GM12801 (cell line): ENCODE results near the gene GULP1.

Experiments
- TF ChIP-seq, protein P1 (sequence below): IDR thresholded peaks from one replicate; pipeline ENCODE4 v1.5.1; 2011; ENCODE audit warnings: control low read depth; ENCODE audit not compliant: insufficient read length; ENCODE audit errors: extremely low read depth

The GULP1 gene

DNA sequence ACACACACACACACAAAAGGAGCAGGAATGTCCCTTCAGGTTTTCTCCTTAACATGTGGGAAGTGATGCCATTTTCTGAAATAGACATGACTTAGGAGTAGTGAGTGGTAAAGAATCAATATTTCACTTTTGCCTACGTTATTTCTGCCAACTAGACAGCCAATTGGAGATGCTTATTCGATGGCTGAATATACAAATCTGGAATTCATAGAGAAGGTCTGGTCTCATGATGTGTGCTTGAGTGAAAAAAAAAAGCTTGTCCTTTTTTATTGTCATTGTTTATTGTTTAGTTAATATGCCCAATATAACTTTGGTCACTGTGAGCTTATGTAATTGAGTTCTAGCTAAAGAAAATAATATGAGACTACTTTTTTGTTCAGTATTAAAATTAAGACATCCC lies 284.3 kb downstream of the GULP1 start:
- TF ChIP-seq, protein P1, sequence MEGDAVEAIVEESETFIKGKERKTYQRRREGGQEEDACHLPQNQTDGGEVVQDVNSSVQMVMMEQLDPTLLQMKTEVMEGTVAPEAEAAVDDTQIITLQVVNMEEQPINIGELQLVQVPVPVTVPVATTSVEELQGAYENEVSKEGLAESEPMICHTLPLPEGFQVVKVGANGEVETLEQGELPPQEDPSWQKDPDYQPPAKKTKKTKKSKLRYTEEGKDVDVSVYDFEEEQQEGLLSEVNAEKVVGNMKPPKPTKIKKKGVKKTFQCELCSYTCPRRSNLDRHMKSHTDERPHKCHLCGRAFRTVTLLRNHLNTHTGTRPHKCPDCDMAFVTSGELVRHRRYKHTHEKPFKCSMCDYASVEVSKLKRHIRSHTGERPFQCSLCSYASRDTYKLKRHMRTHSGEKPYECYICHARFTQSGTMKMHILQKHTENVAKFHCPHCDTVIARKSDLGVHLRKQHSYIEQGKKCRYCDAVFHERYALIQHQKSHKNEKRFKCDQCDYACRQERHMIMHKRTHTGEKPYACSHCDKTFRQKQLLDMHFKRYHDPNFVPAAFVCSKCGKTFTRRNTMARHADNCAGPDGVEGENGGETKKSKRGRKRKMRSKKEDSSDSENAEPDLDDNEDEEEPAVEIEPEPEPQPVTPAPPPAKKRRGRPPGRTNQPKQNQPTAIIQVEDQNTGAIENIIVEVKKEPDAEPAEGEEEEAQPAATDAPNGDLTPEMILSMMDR = no peak

DNA sequence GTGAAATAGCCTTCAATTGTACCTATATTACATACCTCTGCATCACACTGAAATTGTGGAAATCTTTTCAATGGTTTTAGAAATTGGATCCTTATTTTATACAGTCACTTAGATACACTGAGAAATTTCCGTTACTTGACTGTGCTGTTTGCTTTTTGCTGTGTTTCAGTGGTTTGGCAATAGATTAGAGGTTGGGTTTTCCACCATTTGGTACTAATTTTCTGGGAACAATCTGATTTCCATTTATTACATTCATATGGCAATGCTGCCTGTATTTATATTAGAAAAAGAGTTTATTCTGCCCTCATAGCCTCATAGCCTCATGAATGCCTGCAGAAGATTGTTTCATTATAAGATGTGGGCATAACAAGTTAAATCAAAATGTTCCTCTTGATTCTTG lies 285.0 kb downstream of the GULP1 start:
- TF ChIP-seq, protein P1 = no peak

DNA sequence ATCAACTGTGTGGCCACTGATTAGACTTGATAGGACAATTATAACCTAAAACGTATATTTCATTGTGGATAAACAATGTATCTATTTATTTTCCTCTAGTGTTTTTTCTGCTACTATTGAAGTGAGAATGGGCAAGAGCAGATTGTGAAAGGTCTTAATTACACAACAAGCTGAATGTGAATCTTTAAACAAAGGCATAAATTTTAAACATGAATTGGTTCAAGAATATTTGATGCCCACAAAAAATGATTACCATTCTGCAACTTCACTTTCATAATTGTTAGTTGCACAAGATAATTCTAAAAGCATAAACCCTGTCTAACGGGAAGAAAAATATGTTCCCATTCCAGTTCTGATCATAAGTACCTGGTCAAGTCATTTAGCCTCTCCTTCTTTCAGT lies 285.6 kb downstream of the GULP1 start:
- TF ChIP-seq, protein P1 = no peak

DNA sequence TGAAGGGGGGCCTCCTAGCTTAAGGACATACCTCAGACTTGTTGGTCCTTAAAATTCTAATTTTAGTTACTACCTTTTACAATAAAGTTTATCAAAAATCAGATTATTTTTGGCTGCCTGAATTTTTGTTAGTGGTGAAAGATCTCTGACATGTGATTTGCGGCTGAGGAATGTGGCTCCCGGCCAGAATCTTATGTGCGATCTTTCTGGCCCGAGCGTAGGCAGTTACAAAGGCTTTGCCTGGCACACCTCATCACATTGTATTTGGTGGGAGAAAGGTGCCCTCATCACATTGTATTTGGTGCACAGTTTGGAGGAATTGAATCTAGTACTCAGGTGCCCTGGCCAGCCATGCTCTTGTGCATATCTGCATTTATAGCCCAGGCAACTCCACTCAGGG lies 289.1 kb downstream of the GULP1 start:
- TF ChIP-seq, protein P1 = no peak

DNA sequence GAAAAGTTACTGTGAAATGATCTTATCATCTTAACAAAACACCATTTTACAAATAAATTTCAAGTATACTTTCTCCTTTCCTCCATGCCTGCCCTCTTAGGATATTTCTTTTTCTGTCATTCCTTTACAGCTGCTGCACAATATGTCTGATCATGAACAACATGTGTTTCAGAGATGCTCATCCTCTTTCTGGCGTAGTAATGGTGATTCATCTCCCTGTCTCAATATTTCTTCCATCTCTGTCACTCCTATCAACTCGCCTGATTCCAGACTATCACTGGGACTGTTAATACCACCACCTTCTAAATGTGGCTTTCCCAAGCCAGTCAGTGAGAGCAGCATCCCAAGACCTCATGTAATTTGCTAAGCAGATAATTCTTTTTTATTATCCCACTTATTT lies 290.5 kb downstream of the GULP1 start:
- TF ChIP-seq, protein P1 = no peak

DNA sequence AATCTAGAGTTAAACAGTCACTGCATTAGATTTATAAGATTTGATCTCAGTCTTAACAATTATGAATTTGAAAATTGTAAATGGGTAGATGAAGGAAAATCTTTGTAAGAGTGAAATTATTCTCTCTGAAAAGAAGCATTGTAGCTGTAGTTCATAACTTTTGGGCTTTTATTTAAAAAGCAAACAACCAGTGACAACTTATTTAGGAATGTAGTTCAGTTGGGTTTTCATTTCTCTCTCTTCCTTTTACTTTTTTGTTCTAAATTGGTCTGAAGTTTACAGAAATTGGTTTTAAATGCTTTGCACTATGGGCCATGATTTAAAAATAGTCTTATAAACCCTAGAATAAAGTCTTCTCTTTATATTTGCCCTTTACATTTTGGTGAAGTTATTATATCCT lies 296.6 kb downstream of the GULP1 start:
- TF ChIP-seq, protein P1 = no peak

DNA sequence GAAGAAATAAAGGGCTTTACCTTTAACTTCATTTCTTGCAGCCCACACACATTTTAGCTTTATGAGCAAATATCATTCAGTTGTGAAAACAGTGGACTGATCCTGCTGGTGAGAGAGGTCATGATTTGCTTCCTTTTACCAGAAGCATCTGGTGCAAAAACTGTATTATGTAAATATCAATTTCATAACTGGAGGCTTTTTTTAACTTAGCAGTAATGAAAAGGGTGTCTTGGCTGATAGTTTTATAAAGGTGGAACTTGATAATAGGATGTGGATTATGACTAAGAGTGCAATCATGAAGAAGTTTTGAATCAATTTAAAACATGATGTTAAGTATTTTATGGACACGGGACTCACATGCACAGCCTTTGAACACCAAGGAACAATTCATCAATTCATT lies 304.4 kb downstream of the GULP1 start:
- TF ChIP-seq, protein P1 = no peak

DNA sequence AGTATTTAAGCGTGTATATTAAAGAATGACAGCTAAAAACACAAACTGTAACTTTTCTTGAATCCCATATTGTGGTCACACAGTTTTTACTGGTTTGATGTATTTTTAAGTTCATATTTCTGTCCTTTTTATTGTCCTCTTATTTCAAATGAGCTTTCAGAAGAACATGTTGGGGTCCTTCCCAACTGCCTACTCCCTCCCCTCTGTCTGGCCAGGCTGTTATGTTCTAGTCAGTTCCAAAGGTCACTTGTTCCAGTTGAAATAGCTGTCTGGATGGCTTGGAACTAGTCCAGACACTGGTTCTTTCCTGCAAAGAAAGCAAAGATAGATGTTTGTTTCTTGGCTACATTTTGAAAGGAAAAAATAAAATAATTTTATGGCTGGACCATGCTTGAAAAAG lies 306.9 kb downstream of the GULP1 start:
- TF ChIP-seq, protein P1 = no peak
